ENCODE measurements around the gene MT1H. TPM values are rescaled to one million over a fixed set of nuclear protein-coding genes. Genes with fewer than 3 reads are reported as not detected.

The MT1H gene
- total RNA-seq, 1 donor from 2014 or later, result not detected

DNA sequence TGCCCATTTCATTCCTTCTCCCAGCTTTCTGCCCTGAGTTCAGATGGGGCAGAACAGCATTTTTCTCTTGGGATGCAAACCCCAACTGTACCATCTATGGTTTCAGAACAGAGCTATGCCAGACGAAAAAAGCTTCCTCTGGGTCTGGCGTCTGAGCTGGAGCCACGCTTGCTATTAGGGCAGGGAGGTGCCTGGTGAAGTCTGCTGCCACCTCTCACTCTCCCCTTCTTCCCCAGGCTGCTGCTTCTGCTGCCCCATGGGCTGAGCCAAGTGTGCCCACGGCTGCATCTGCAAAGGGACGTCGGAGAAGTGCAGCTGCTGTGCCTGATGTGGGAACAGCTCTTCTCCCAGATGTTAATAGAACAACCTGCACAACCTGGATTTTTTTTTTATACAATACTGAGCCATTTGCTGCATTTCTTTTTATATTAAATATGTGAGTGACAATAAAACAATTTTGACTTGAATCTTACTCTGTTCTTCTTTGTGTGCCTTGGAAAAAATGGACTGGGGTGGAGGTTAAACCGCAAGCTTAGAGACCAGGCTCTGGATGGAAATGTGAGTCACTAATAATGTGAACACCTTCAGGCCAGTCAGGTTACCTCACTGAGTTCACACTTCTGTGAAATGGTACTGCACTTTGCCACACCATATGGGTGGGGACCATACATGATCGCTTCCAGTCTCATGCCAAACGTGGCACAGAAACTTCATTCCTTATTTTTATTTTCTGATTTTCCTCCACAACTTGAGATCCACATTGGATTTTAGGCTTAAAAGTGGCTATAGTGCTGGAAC is 32.8 kb upstream of the MT1H start:
- no peak for DNase-seq (ENCODE audit: low read depth in 2 of 2)

- DNase-seq (ENCODE audit: low read depth in 2 of 2), result peak; percentile 48 to 52
Observed at GRCh38 chr16:56637814-56638750, 31.5 kb upstream of the MT1H start, which contains the start of gene MT1A. MT1A (plus strand) TSS chr16:56638666; CDS start chr16:56638739, 73 bp downstream.

DNA sequence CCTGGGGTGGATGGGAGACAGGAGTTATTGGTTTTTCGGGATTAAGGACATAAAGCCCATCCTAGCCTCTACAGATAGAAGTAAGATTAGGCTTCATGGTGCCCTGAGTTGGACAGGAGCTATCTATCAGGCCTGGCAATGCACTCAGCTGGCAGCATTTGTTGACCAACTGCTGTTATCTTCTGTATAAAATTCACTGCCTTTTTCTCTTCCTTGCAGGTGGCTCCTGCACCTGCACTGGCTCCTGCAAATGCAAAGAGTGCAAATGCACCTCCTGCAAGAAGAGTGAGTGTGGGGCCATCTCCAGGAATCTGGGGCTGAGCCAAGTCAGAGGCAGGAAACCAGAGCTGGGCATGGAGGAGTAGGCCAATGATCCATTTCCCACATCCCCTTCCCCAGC is 30.6 kb upstream of the MT1H start:
- DNase-seq (ENCODE audit: low read depth in 2 of 2), result no peak

DNA sequence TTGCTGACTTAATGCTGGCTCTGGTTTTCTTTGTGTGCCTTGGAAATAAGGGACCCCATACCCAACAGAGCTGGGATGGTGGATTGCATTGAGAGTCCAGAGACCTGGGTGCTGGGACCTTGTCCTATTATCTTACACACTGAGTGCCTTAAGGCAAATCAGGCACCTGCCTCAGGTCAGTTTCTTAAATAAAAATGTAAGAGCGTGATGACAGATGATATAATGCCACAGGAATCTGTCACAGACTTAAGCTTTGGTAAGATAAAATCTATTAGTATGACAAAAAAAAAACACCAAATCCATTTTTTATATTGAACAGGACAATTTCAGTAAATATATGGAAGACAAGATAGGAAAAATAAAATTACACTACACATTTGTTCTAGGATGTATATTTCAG is 29.5 kb upstream of the MT1H start:
- DNase-seq (ENCODE audit: low read depth in 2 of 2), result no peak

GRCh38 chr16:56641166-56641565 is 28.4 kb upstream of the MT1H start:
- DNase-seq (ENCODE audit: low read depth in 2 of 2), result no peak

GRCh38 chr16:56643080-56643778 is 26.4 kb upstream of the MT1H start:
- DNase-seq (ENCODE audit: low read depth in 2 of 2), result peak; percentile 23 to 27

GRCh38 chr16:56643833-56644232 is 25.8 kb upstream of the MT1H start:
- DNase-seq (ENCODE audit: low read depth in 2 of 2), result no peak

DNA sequence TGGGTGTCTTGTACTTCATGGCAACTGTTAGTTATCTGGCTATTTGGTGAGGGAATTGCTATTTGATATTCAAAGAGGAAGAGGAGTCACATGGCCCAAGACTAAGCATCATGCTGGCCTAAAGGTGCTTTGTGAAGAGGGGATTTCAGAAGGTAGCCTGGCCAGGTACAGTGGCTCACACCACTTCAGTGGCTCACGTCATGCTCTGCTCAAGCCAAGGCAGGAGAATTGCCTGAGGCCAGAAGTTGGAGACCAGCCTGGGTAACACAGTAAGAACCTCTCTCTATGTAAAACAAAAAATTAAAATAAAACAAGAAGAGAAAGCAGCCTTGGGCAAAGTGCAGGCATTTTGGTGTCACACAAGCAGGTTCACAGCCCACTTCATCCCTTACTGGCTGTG is 24.3 kb upstream of the MT1H start:
- DNase-seq (ENCODE audit: low read depth in 2 of 2), result no peak

- no peak for DNase-seq (ENCODE audit: low read depth in 2 of 2)
Observed at GRCh38 chr16:56645838-56646237, 23.8 kb upstream of the MT1H start.

- no peak for DNase-seq (ENCODE audit: low read depth in 2 of 2)
Observed at GRCh38 chr16:56647641-56648431, 21.8 kb upstream of the MT1H start.

DNA sequence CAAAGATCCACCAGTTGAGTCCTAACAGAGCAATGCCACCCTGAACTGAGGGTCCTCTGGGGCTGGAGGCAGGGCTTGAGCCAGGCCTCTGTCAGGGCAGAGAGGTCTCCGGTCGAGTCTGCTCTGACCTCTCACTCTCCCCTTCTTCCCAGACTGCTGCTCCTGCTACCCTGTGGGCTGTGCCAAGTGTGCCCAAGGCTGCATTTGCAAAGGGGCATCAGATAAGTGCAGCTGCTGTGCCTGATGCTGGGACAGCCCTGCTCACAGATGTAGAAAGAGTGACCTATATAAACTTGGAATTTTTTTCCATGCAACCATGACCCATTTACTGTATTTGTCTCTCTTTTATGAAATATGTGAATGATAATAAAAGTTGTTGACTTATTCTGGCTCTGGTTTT is 20.3 kb upstream of the MT1H start:
- no peak for DNase-seq (ENCODE audit: low read depth in 2 of 2)

DNA sequence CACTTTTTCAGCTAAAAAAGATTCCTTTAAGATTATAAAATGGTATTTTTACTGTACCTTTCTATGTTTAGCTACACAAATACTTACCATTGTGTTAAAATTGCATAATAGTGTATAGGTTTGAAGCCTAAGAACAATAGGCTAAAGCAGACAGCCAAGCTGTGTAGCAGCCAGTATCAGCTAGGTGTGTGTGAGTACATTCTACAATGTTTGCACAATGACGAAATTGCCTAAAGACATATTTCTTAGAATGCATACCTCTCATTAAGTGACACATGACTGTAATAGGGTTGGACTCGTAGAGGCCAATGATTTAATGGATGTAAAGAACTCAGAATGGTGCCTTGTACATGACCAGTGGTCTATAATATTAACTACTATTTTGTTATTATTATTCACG is 19.8 kb upstream of the MT1H start:
- no peak for DNase-seq (ENCODE audit: low read depth in 2 of 2)

DNA sequence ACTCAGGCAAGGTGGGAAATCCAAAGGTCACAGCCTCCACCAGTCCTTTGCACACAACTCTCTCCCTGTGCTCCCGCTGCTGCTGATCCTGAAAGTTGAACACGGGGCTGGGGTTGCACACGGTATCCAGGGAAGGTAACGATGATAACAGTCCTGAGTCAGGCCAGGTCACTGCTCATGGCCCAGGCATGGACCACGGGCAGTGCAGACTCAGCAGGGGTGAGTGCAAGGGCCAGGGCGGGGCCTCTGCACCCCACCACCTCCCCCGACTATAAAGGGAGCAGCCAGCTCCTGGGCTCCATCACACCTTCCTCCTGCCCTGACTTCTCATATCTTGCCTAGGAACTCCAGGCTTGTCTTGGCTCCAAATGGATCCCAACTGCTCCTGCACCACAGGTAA is 18.0 kb upstream of the MT1H start, which contains the start of gene MT1B:
MT1B (plus strand) TSS at position 301 of the 400 bp plus-strand sequence; CDS start at position 369, 68 bp downstream.
- no peak for DNase-seq (ENCODE audit: low read depth in 2 of 2)

DNA sequence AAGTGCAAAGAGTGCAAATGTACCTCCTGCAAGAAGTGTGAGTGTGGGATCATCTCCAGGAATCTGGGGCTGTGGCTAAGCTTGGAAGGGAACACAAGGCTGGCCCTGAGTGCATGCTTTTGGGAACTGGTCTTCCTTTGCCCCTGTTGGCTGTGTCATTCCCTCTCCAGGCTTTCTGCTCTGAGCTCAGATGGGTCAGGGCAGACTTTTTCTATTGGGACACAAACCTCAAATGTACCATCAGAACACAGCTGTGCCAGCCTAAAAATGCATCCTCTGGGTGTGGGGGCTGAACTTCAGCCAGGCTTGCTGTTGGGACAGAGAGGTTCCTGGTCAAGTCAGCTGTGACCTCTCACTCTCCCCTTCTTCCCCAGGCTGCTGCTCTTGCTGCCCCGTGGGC is 17.0 kb upstream of the MT1H start:
- no peak for DNase-seq (ENCODE audit: low read depth in 2 of 2)

DNA sequence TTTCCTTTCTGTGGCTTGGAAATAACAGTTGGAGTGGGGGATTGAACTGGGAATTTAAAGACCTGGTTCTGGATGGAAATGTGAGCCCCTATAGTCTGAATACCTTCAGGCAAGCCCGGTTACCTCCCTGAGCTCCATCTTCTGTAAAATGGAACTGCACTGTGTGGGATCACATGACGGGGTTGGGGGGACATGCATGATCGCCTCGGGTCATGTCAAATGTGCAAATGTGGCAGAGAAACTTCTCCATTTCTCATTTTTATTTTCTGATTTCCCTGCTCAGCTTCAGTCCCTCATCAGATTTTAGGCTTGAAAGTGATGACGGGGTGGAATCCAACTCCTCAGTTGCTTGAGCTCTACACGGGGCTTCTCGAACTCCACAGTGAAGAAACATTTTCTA is 16.4 kb upstream of the MT1H start:
- no peak for DNase-seq (ENCODE audit: low read depth in 2 of 2)

DNA sequence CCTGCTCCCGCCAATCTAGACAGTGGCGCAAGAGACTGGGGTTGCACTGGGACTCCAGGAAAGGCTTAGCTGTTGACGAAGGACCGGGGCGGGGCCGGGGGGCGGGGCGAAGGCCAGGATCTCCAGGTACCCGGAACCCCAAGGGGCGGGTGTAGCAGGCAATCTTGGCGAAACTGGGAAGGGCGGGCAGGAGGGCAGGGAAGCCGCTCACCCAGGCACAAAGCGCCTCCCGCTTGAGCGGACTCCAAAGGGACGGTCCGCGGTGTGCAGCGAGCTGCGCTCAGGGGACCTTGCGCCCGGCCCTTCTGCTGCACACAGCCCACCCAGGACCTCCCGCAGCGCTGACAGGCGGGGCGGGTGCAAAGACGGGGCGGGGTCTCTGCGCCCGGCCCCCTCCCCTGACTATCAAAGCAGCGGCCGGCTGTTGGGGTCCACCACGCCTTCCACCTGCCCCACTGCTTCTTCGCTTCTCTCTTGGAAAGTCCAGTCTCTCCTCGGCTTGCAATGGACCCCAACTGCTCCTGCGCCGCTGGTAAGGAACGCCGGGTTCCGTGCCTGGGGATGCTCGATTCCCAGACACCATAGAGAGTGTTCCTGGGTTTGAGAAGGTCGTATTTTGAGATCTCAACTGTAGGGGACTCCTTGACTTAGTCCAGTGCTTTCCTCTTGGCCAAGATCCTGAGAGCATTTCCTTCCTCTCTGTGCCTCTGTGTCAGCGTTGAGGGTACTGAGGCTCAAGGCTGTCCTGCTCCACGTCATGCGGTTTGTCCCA is 11.9 kb upstream of the MT1H start, which contains the start of gene MT1F:
MT1F (plus strand) TSS at position 405 of the 772 bp plus-strand sequence; CDS start at position 505, 100 bp downstream.
- DNase-seq (ENCODE audit: low read depth in 2 of 2), result peak; percentile 15 to 50

- peak in 1 of 2 donors; percentile 11 for DNase-seq (ENCODE audit: low read depth in 2 of 2)
Observed at GRCh38 chr16:56658327-56658875, 11.2 kb upstream of the MT1H start.

- DNase-seq (ENCODE audit: low read depth in 2 of 2), result no peak
Observed at GRCh38 chr16:56662357-56663354, 7.0 kb upstream of the MT1H start.

Measured in lung microvascular endothelial cell (primary cell).